Measurements from ENCODE around the gene ARHGAP23.

ARHGAP23 gene

GRCh38 chr17:38453951-38454421 is 25.7 kb downstream of the ARHGAP23 start:
- TF ChIP-seq CTCF (IDR thresholded peaks at IDR 0.05; ENCODE audit: low read depth, low read length, missing control alignments): no peak
- Histone ChIP-seq H3K36me3 (replicated peaks) (peaks cover 12% of the 10 kb centered on the region), H3K27me3 (replicated peaks) (no peaks in the 10 kb centered on the region), H3K27ac (peak overlapping the region; percentile 65), H3K4me3 (ENCODE audit: low read depth, low read length) (peak overlapping the region; percentile 68)
- DNase-seq: no peak
- in situ Hi-C loops (cut with HindIII; ENCODE audit: low pct_ligation_motif_present, low sequenced_read_pairs): no loop called here

GRCh38 chr17:38454532-38454931 is 26.3 kb downstream of the ARHGAP23 start:
- no peak for TF ChIP-seq CTCF (IDR thresholded peaks at IDR 0.05; ENCODE audit: low read depth, low read length, missing control alignments)
- peak overlapping the region; percentile 65 for H3K27ac ChIP-seq
- H3K27me3 ChIP-seq (replicated peaks): no peaks in the 10 kb centered on the region
- DNase-seq: peak; percentile 50
- H3K4me3 ChIP-seq (ENCODE audit: low read depth, low read length): peak overlapping the region; percentile 68
- peaks cover 15% of the 10 kb centered on the region for H3K36me3 ChIP-seq (replicated peaks)
- in situ Hi-C loops (cut with HindIII; ENCODE audit: low pct_ligation_motif_present, low sequenced_read_pairs): no loop called here

GRCh38 chr17:38455288-38455915 is 27.1 kb downstream of the ARHGAP23 start:
- Histone ChIP-seq H3K4me3 (ENCODE audit: low read depth, low read length) (peak overlapping the region; percentile 68), H3K36me3 (replicated peaks) (peaks cover 23% of the 10 kb centered on the region), H3K27me3 (replicated peaks) (no peaks in the 10 kb centered on the region), H3K27ac (no peak overlapping the region)
- in situ Hi-C loops (cut with HindIII; ENCODE audit: low pct_ligation_motif_present, low sequenced_read_pairs): no loop called here
- TF ChIP-seq CTCF (IDR thresholded peaks at IDR 0.05; ENCODE audit: low read depth, low read length, missing control alignments): no peak
- DNase-seq: no peak

GRCh38 chr17:38456031-38456815 is 28.0 kb downstream of the ARHGAP23 start:
- in situ Hi-C loops (cut with HindIII; ENCODE audit: low pct_ligation_motif_present, low sequenced_read_pairs): no loop called here

GRCh38 chr17:38457577-38458371 is 29.5 kb downstream of the ARHGAP23 start:
- peaks cover 40% of the 10 kb centered on the region for H3K36me3 ChIP-seq (replicated peaks)
- no peak overlapping the region for H3K27ac ChIP-seq
- H3K27me3 ChIP-seq (replicated peaks): no peaks in the 10 kb centered on the region
- H3K4me3 ChIP-seq (ENCODE audit: low read depth, low read length): no peak overlapping the region
- no peak for TF ChIP-seq CTCF (IDR thresholded peaks at IDR 0.05; ENCODE audit: low read depth, low read length, missing control alignments)
- DNase-seq: no peak
- in situ Hi-C loops (cut with HindIII; ENCODE audit: low pct_ligation_motif_present, low sequenced_read_pairs): no loop called here

More at GRCh38 chr17:38456031-38456815, 28.0 kb downstream of the ARHGAP23 start:
- no peak overlapping the region for H3K4me3 ChIP-seq (ENCODE audit: low read depth, low read length)
- no peak for DNase-seq
- H3K27me3 ChIP-seq (replicated peaks): no peaks in the 10 kb centered on the region
- peaks cover 31% of the 10 kb centered on the region for H3K36me3 ChIP-seq (replicated peaks)
- H3K27ac ChIP-seq: no peak overlapping the region
- peak; percentile 27 for TF ChIP-seq CTCF (IDR thresholded peaks at IDR 0.05; ENCODE audit: low read depth, low read length, missing control alignments)
